IMR-90 (cell line): ENCODE data around the gene PLEKHD1. TPM values are rescaled to one million over a fixed set of nuclear protein-coding genes. Genes with fewer than 3 reads are reported as not detected.
A peak's percentile ranks its signal among the peaks of the same experiment; 100 is the strongest.

Experiments
- ATAC-seq: fragments of 200-7000 bp; cut with Tn5 transposase; 2 replicates; pipeline ENCODE4 v1.9.1; 2020; ENCODE audit warnings: low read depth, mild to moderate bottlenecking, moderate library complexity
- BruUV-seq: library from RNA; stranded (reverse); fragments of 400-500 nt; replicated peaks from 2 replicates; lab custom pipeline; 2021; lab: Mats Ljungman, UMichigan
- CTCF ChIA-PET: fragments of 300-600 bp; formaldehyde crosslinking; extraction: SDS; loops from one replicate; lab custom pipeline; 2021; ENCODE audit warnings: antibody characterized with exemption; lab: Yijun Ruan, JAX
- POLR2A ChIA-PET: fragments of 300-600 bp; sonication (Branson Sonifier 250); formaldehyde crosslinking; loops from one replicate; lab custom pipeline; 2022; ENCODE audit warnings: antibody characterized with exemption; ENCODE audit not compliant: unreplicated experiment; lab: Charles Lee
- DNase-seq: peaks from one replicate; pipeline ENCODE4 v3.0.0; 2013
- H2AFZ ChIP-seq: replicated peaks from 2 replicates; pipeline ENCODE3; 2013; ENCODE audit warnings: low read length, mild to moderate bottlenecking; ENCODE audit not compliant: poor library complexity
- H2AK5ac ChIP-seq: 2 replicates; pipeline ENCODE4 v1.6.1; 2013; ENCODE audit warnings: low read depth, low read length, inconsistent platforms
- H2AK9ac ChIP-seq: replicated peaks from 2 replicates; pipeline ENCODE3; 2013; ENCODE audit warnings: mild to moderate bottlenecking, low read depth, low read length, moderate library complexity; ENCODE audit not compliant: poor library complexity
- H2BK120ac ChIP-seq: 2 replicates; pipeline ENCODE4 v1.6.1; 2013; ENCODE audit warnings: low read depth, low read length, inconsistent platforms
- H2BK15ac ChIP-seq: 3 replicates; pipeline ENCODE4 v1.6.1; 2013; ENCODE audit warnings: low read depth, low read length, inconsistent platforms
- H2BK20ac ChIP-seq: 2 replicates; pipeline ENCODE4 v1.6.1; 2013; ENCODE audit warnings: low read depth, mild to moderate bottlenecking, inconsistent platforms, low read length, moderate library complexity
- H2BK5ac ChIP-seq: 2 replicates; pipeline ENCODE4 v1.6.1; 2013; ENCODE audit warnings: mild to moderate bottlenecking, low read depth, low read length, inconsistent platforms; ENCODE audit not compliant: poor library complexity, severe bottlenecking
- H3K14ac ChIP-seq: replicated peaks from 2 replicates; pipeline ENCODE4 v1.6.1; 2013; ENCODE audit warnings: low read depth, low read length, inconsistent platforms
- H3K18ac ChIP-seq: 2 replicates; pipeline ENCODE4 v1.6.1; 2013; ENCODE audit warnings: low read depth, low read length, control low read depth
- H3K23ac ChIP-seq: 2 replicates; pipeline ENCODE4 v1.6.1; 2013; ENCODE audit warnings: low read depth, low read length, inconsistent platforms
- H3K27ac ChIP-seq: 2 replicates; pipeline ENCODE4 v1.5.1; 2013; ENCODE audit warnings: mild to moderate bottlenecking, control low read depth, low read length; ENCODE audit not compliant: insufficient read depth
- H3K27me3 ChIP-seq: 2 replicates; pipeline ENCODE4 v1.6.1; 2013; ENCODE audit warnings: low read length; ENCODE audit not compliant: control insufficient read depth, insufficient read depth
- H3K36me3 ChIP-seq: 2 replicates; pipeline ENCODE4 v1.6.1; 2013; ENCODE audit warnings: low read length, mixed read lengths; ENCODE audit not compliant: control insufficient read depth, insufficient read depth
- H3K4ac ChIP-seq: 2 replicates; pipeline ENCODE4 v1.6.1; 2013; ENCODE audit warnings: low read depth, low read length, inconsistent platforms
- H3K4me1 ChIP-seq: 2 replicates; pipeline ENCODE4 v1.6.1; 2013; ENCODE audit warnings: low read length, mixed read lengths; ENCODE audit not compliant: control insufficient read depth, insufficient read depth
- H3K4me2 ChIP-seq: 2 replicates; pipeline ENCODE4 v1.6.1; 2013; ENCODE audit warnings: low read depth, mild to moderate bottlenecking, control low read depth, low read length, moderate library complexity
- H3K4me3 ChIP-seq: 2 replicates; pipeline ENCODE4 v1.5.1; 2013; ENCODE audit warnings: low read depth, mild to moderate bottlenecking, control low read depth, low read length, moderate library complexity; ENCODE audit not compliant: insufficient read depth
- H3K56ac ChIP-seq: 2 replicates; pipeline ENCODE4 v1.6.1; 2013; ENCODE audit warnings: low read length, inconsistent platforms; ENCODE audit not compliant: insufficient read depth; ENCODE audit errors: extremely low read depth
- H3K79me1 ChIP-seq, 2 experiments: 2 replicates each; pipeline ENCODE4 v1.6.1; 2013; ENCODE audit warnings: low read length in 2 of 2, inconsistent platforms in 1 of 2, low read depth in 1 of 2
- H3K9ac ChIP-seq: 2 replicates; pipeline ENCODE4 v1.6.1; 2013; ENCODE audit warnings: low read depth, low read length, control low read depth
- H3K9me1 ChIP-seq: 2 replicates; pipeline ENCODE4 v1.6.1; 2013; ENCODE audit warnings: low read length, inconsistent platforms; ENCODE audit not compliant: insufficient read depth
- H3K9me3 ChIP-seq: 2 replicates; pipeline ENCODE4 v1.6.1; 2013; ENCODE audit warnings: low read length; ENCODE audit not compliant: control insufficient read depth, insufficient read depth
- H4K20me1 ChIP-seq: 2 replicates; pipeline ENCODE4 v1.6.1; 2013; ENCODE audit warnings: low read length, inconsistent platforms; ENCODE audit not compliant: insufficient read depth
- H4K5ac ChIP-seq: 2 replicates; pipeline ENCODE4 v1.6.1; 2013; ENCODE audit warnings: mild to moderate bottlenecking, low read depth, low read length, control low read depth
- H4K8ac ChIP-seq, 2 experiments: 2 replicates each; pipeline ENCODE4 v1.6.1; 2013; ENCODE audit warnings: low read depth in 2 of 2, low read length in 2 of 2, control low read depth in 1 of 2, inconsistent platforms in 1 of 2
- H4K91ac ChIP-seq: 2 replicates; pipeline ENCODE4 v1.6.1; 2013; ENCODE audit warnings: low read depth, low read length, inconsistent platforms; ENCODE audit not compliant: insufficient read depth
- CHD1 ChIP-seq: IDR thresholded peaks from 2 replicates; pipeline ENCODE4 v1.6.1; 2012; ENCODE audit warnings: low read depth, low read length, improper control_type of control experiment
- MAFK ChIP-seq: IDR thresholded peaks from 2 replicates; pipeline ENCODE4 v1.6.1; 2012; ENCODE audit warnings: low read depth, low read length, improper control_type of control experiment
- MAZ ChIP-seq: IDR thresholded peaks from 2 replicates; pipeline ENCODE4 v1.6.1; 2012; ENCODE audit warnings: low read depth, mild to moderate bottlenecking, low read length, improper control_type of control experiment, moderate library complexity, borderline replicate concordance
- NFE2L2 ChIP-seq: fragments of 150-350 bp; IDR thresholded peaks from 2 replicates; pipeline ENCODE4 v1.6.1; 2016; ENCODE audit warnings: low read depth, mild to moderate bottlenecking, low read length
- RAD21 ChIP-seq: IDR thresholded peaks from 2 replicates; pipeline ENCODE4 v1.6.1; 2012; ENCODE audit warnings: low read length, improper control_type of control experiment
- RFX5 ChIP-seq: IDR thresholded peaks from 2 replicates; pipeline ENCODE4 v1.8.0; 2012; ENCODE audit warnings: low read depth, mild to moderate bottlenecking, low read length, moderate library complexity
- SMC3 ChIP-seq: fragments of 150-350 bp; IDR thresholded peaks from 2 replicates; pipeline ENCODE4 v1.6.1; 2016; ENCODE audit warnings: low read depth, mild to moderate bottlenecking, antibody characterized with exemption, low read length, moderate library complexity
- WGBS, 2 experiments: methylation state at CpG; one replicate each; pipeline versions ENCODE4 v1.1.5 to v1.1.7; 2013; ENCODE audit warnings: missing lambda C conversion rate in 2 of 2; ENCODE audit not compliant: insufficient read length in 1 of 2; ENCODE audit errors: extremely low coverage in 2 of 2; 5-methylcytosine and 5-hydroxymethylcytosine counted together
- dilution Hi-C: fragments of 300-500 bp; cut with HindIII; formaldehyde crosslinking; loops from one replicate; pipeline ENCODE4 v1.14.3; 2018; ENCODE audit warnings: low sequenced_read_pairs; ENCODE audit not compliant: unreplicated experiment
- in situ Hi-C: fragments of 300-500 bp; cut with MboI; formaldehyde crosslinking; loops from 3 replicates; pipeline ENCODE4 v1.14.3; 2019; ENCODE audit warnings: low sequenced_read_pairs, inconsistent platforms, mixed read lengths
- intact Hi-C: fragments of 100-400 bp; cut with micrococcal nuclease; formaldehyde crosslinking; loops from 2 replicates; pipeline ENCODE4 v1.10.0; 2022
- polyA plus RNA-seq, 3 experiments: library from polyadenylated mRNA; depleted of rRNA; stranded (reverse); fragments of >200 nt; gene quantifications; 2 replicates each; pipeline ENCODE4 v1.2.3, GENCODE V29; 2012; ENCODE audit warnings: low replicate concordance in 1 of 3
- total RNA-seq: library from RNA; depleted of rRNA; stranded (reverse); fragments of >200 nt; gene quantifications from 2 replicates; pipeline ENCODE4 v1.2.3, GENCODE V29; 2012
- TF ChIP-seq, protein P1 (sequence below): fragments of 150-350 bp; IDR thresholded peaks from 2 replicates; pipeline ENCODE4 v1.6.1; 2016; ENCODE audit warnings: low read depth, mild to moderate bottlenecking, low read length, moderate library complexity, borderline replicate concordance
- TF ChIP-seq, protein P2 (sequence below): conservative IDR thresholded peaks from 2 replicates; pipeline ENCODE4 v1.5.1; 2012; ENCODE audit warnings: mild to moderate bottlenecking, low read depth, low read length, improper control_type of control experiment

Gene PLEKHD1
- total and polyA plus RNA-seq, 2 of the 4 experiments (the other 2 are of a cell fraction): under 0.01 TPM; not detected in 1

DNA sequence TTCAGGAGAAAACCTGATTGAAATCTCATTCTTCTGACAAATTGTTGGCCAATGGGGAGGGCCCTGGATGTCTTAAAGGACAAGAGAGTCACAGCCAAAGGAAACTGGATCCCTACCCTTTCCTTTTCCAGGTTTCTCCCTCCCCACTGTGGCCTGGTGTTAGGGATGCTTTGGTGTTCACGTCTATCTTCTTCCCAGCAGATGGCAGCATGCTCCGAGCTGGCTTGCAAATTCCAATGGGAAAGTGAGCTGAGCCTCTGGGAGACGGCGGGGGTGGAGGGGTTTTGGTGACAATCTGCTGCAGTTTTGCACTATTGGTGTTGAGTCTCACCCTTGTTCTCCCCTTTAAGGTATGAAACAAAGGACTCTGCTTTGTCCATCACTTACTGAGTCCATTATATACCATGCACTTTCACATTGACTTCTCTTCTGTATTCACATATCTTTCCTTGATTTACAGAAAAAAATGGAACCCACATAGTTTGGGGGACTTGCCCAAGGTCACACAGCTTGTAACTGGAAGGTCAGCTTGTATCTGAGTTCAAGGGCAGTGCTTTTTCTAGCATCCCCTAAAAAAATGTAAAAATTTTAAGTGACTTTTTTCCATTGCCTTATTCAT, 50.8 kb downstream of the PLEKHD1 start:
- no peak overlapping the region for H3K9ac ChIP-seq
- H2BK20ac ChIP-seq: no peak overlapping the region
- H4K20me1 ChIP-seq: no peaks in the 10 kb centered on the region
- no peak overlapping the region for H3K4ac ChIP-seq
- CTCF ChIA-PET: interaction anchor here (0.7 to 1.8 kb wide), 8 partner anchors 11 to 192 kb away, joined by 3 to 7 read pairs (median 4); partner anchors contain the start of gene CCDC177
- no peak overlapping the region for H2BK120ac ChIP-seq
- peaks cover 35% of the 10 kb centered on the region for H3K27me3 ChIP-seq
- POLR2A ChIA-PET: no interaction called here
- in situ Hi-C loops (no loop called here), dilution Hi-C loops (no loop called here), intact Hi-C loops (loop anchor here (1.0 kb wide), 2 partner anchors 39 to 192 kb away; partner anchors contain the start of gene CCDC177)
- H4K5ac ChIP-seq: no peak overlapping the region
- no peak overlapping the region for H4K8ac ChIP-seq
- no peak for TF ChIP-seq MAFK
- TF ChIP-seq NFE2L2: no peak
- peak; percentile 13; the same call in 1 of the 2 replicates for TF ChIP-seq MAZ
- TF ChIP-seq, protein P1, sequence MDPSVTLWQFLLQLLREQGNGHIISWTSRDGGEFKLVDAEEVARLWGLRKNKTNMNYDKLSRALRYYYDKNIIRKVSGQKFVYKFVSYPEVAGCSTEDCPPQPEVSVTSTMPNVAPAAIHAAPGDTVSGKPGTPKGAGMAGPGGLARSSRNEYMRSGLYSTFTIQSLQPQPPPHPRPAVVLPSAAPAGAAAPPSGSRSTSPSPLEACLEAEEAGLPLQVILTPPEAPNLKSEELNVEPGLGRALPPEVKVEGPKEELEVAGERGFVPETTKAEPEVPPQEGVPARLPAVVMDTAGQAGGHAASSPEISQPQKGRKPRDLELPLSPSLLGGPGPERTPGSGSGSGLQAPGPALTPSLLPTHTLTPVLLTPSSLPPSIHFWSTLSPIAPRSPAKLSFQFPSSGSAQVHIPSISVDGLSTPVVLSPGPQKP: no peak
- TF ChIP-seq SMC3: peak; percentile 70
- no peak for TF ChIP-seq CHD1
- TF ChIP-seq, protein P2, sequence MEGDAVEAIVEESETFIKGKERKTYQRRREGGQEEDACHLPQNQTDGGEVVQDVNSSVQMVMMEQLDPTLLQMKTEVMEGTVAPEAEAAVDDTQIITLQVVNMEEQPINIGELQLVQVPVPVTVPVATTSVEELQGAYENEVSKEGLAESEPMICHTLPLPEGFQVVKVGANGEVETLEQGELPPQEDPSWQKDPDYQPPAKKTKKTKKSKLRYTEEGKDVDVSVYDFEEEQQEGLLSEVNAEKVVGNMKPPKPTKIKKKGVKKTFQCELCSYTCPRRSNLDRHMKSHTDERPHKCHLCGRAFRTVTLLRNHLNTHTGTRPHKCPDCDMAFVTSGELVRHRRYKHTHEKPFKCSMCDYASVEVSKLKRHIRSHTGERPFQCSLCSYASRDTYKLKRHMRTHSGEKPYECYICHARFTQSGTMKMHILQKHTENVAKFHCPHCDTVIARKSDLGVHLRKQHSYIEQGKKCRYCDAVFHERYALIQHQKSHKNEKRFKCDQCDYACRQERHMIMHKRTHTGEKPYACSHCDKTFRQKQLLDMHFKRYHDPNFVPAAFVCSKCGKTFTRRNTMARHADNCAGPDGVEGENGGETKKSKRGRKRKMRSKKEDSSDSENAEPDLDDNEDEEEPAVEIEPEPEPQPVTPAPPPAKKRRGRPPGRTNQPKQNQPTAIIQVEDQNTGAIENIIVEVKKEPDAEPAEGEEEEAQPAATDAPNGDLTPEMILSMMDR: peak; percentile 71
- TF ChIP-seq RFX5: no peak
- TF ChIP-seq RAD21: peak; percentile 71
- H3K56ac ChIP-seq: no peak overlapping the region
- peaks cover 5% of the 10 kb centered on the region; the same call in 1 of the 2 replicates for H3K9me3 ChIP-seq
- no TSS peak for BruUV-seq
- ATAC-seq (peak; percentile 93), DNase-seq (peak; percentile 50)
- no peak overlapping the region for H2BK5ac ChIP-seq
- no peak overlapping the region for H2BK15ac ChIP-seq
- H3K4me2 ChIP-seq: no peak overlapping the region
- no peak overlapping the region for H3K4me3 ChIP-seq
- no peaks in the 10 kb centered on the region for H3K9me1 ChIP-seq
- H3K23ac ChIP-seq: no peak overlapping the region
- H2AK5ac ChIP-seq: no peak overlapping the region
- H2AK9ac ChIP-seq: no peak overlapping the region
- H3K18ac ChIP-seq: no peak overlapping the region
- no peak overlapping the region for H3K14ac ChIP-seq
- WGBS, 2 experiments: no CpG with 5 or more reads among the region's 4 CpGs
- H2AFZ ChIP-seq: no peak overlapping the region
- H3K36me3 ChIP-seq: no peaks in the 10 kb centered on the region
- H4K91ac ChIP-seq: no peak overlapping the region
- no peak overlapping the region for H3K27ac ChIP-seq
- no peaks in the 10 kb centered on the region for H3K4me1 ChIP-seq
- no peaks in the 10 kb centered on the region for H3K79me1 ChIP-seq
